Measurements from ENCODE around the gene PAPPA. TPM values are rescaled to one million over a fixed set of nuclear protein-coding genes. Genes with fewer than 3 reads are reported as not detected.

Gene PAPPA
- total RNA-seq, 3 donors from 2014 or later (not counting 1 experiment from before 2014, with no cell fraction given), result not detected

- no peak for DNase-seq
- H3K4me3 Mint-ChIP-seq, result no peak overlapping the region
- peaks cover 2 to 5% of the 10 kb centered on the region in 2 donors for H3K9me3 Mint-ChIP-seq
- H3K27me3 Mint-ChIP-seq (ENCODE audit: low read depth in 2 of 2), result no peaks in the 10 kb centered on the region
- H3K27me3 ChIP-seq (ENCODE audit: control insufficient read depth, insufficient read depth, low read length), result no peaks in the 10 kb centered on the region
- no peaks in the 10 kb centered on the region for H3K4me1 ChIP-seq (ENCODE audit: control insufficient read depth, insufficient read depth, low read length)
- no peak overlapping the region for H3K27ac Mint-ChIP-seq
- no peaks in the 10 kb centered on the region for H3K9me3 ChIP-seq (ENCODE audit: control insufficient read depth, insufficient read depth, low read length)
- intact Hi-C loops (cut with micrococcal nuclease), result no loop called here
- H3K36me3 Mint-ChIP-seq, result no peaks in the 10 kb centered on the region
- no peak overlapping the region for H3K4me3 ChIP-seq (ENCODE audit: low read length)
- no peak overlapping the region for H3K27ac ChIP-seq (ENCODE audit: low read length)
- H3K36me3 ChIP-seq (ENCODE audit: control insufficient read depth, insufficient read depth, low read length), result no peaks in the 10 kb centered on the region
- TF ChIP-seq CTCF (IDR thresholded peaks at IDR 0.05), result no peak
- ATAC-seq, result no peak
- WGBS (ENCODE audit: insufficient coverage), result 72% methylated on average over 3 of the region's 3 CpGs
- H3K4me1 Mint-ChIP-seq, result no peaks in the 10 kb centered on the region
These were observed 117.0 kb downstream of the PAPPA start for GRCh38 chr9:116270546-116270945.

GRCh38 chr9:116271340-116271739 lies 117.7 kb downstream of the PAPPA start:
- H3K27me3 Mint-ChIP-seq (ENCODE audit: low read depth in 2 of 2), result no peaks in the 10 kb centered on the region
- H3K36me3 Mint-ChIP-seq, result no peaks in the 10 kb centered on the region
- intact Hi-C loops (cut with micrococcal nuclease), result no loop called here
- no peak for ATAC-seq
- WGBS (ENCODE audit: insufficient coverage), result 80% methylated on average over 7 of the region's 7 CpGs
- Histone ChIP-seq H3K36me3 (ENCODE audit: control insufficient read depth, insufficient read depth, low read length) (no peaks in the 10 kb centered on the region), H3K4me3 (ENCODE audit: low read length) (no peak overlapping the region), H3K9me3 (ENCODE audit: control insufficient read depth, insufficient read depth, low read length) (no peaks in the 10 kb centered on the region), H3K27ac (ENCODE audit: low read length) (no peak overlapping the region), H3K27me3 (ENCODE audit: control insufficient read depth, insufficient read depth, low read length) (no peaks in the 10 kb centered on the region), H3K4me1 (ENCODE audit: control insufficient read depth, insufficient read depth, low read length) (no peaks in the 10 kb centered on the region)
- peaks cover 3 to 6% of the 10 kb centered on the region in 2 donors for H3K9me3 Mint-ChIP-seq
- no peak overlapping the region for H3K27ac Mint-ChIP-seq
- no peak for TF ChIP-seq CTCF (IDR thresholded peaks at IDR 0.05)
- H3K4me1 Mint-ChIP-seq, result no peaks in the 10 kb centered on the region
- no peak for DNase-seq
- no peak overlapping the region for H3K4me3 Mint-ChIP-seq

GRCh38 chr9:116271991-116272390 lies 118.4 kb downstream of the PAPPA start:
- no peak overlapping the region for H3K27ac Mint-ChIP-seq
- H3K4me1 Mint-ChIP-seq, result no peaks in the 10 kb centered on the region
- intact Hi-C loops (cut with micrococcal nuclease), result no loop called here
- H3K9me3 ChIP-seq (ENCODE audit: control insufficient read depth, insufficient read depth, low read length), result no peaks in the 10 kb centered on the region
- no peak overlapping the region for H3K4me3 ChIP-seq (ENCODE audit: low read length)
- no peaks in the 10 kb centered on the region for H3K27me3 ChIP-seq (ENCODE audit: control insufficient read depth, insufficient read depth, low read length)
- no peak for TF ChIP-seq CTCF (IDR thresholded peaks at IDR 0.05)
- WGBS (ENCODE audit: insufficient coverage), result 25% methylated on average over 5 of the region's 5 CpGs
- DNase-seq (no peak), ATAC-seq (no peak)
- no peaks in the 10 kb centered on the region for H3K36me3 Mint-ChIP-seq
- H3K27ac ChIP-seq (ENCODE audit: low read length), result no peak overlapping the region
- no peaks in the 10 kb centered on the region for H3K4me1 ChIP-seq (ENCODE audit: control insufficient read depth, insufficient read depth, low read length)
- no peaks in the 10 kb centered on the region for H3K36me3 ChIP-seq (ENCODE audit: control insufficient read depth, insufficient read depth, low read length)
- peaks cover 3 to 6% of the 10 kb centered on the region in 2 donors for H3K9me3 Mint-ChIP-seq
- H3K27me3 Mint-ChIP-seq (ENCODE audit: low read depth in 2 of 2), result no peaks in the 10 kb centered on the region
- H3K4me3 Mint-ChIP-seq, result no peak overlapping the region

- Mint-ChIP-seq H3K27me3 (ENCODE audit: low read depth in 2 of 2) (no peaks in the 10 kb centered on the region), H3K27ac (no peak overlapping the region), H3K9me3 (peaks cover 3 to 6% of the 10 kb centered on the region in 2 donors), H3K36me3 (no peaks in the 10 kb centered on the region), H3K4me1 (no peaks in the 10 kb centered on the region), H3K4me3 (no peak overlapping the region)
- intact Hi-C loops (cut with micrococcal nuclease), result no loop called here
- H3K4me1 ChIP-seq (ENCODE audit: control insufficient read depth, insufficient read depth, low read length), result no peaks in the 10 kb centered on the region
- no peaks in the 10 kb centered on the region for H3K9me3 ChIP-seq (ENCODE audit: control insufficient read depth, insufficient read depth, low read length)
- TF ChIP-seq CTCF (IDR thresholded peaks at IDR 0.05), result no peak
- DNase-seq, result no peak
- H3K27me3 ChIP-seq (ENCODE audit: control insufficient read depth, insufficient read depth, low read length), result no peaks in the 10 kb centered on the region
- ATAC-seq, result no peak
- H3K27ac ChIP-seq (ENCODE audit: low read length), result no peak overlapping the region
- 94% methylated on average over 2 of the region's 2 CpGs for WGBS (ENCODE audit: insufficient coverage)
- H3K4me3 ChIP-seq (ENCODE audit: low read length), result no peak overlapping the region
- no peaks in the 10 kb centered on the region for H3K36me3 ChIP-seq (ENCODE audit: control insufficient read depth, insufficient read depth, low read length)
These were observed 120.7 kb downstream of the PAPPA start for GRCh38 chr9:116274293-116274692.
